H9 (cell line): ENCODE data around the gene OR51M1. TPM values are rescaled to one million over a fixed set of nuclear protein-coding genes. Genes with fewer than 3 reads are reported as not detected.

Experiments used
- DNase-seq: peaks from one replicate; pipeline ENCODE4 v3.0.0-alpha.2; 2017
- H2AFZ ChIP-seq: one replicate; pipeline ENCODE4 v1.6.1; 2013; ENCODE audit warnings: mild to moderate bottlenecking, low read length, control low read depth, moderate library complexity
- H2AK5ac ChIP-seq: 2 replicates; pipeline ENCODE4 v1.6.1; 2013; ENCODE audit warnings: low read length, control low read depth, mixed read lengths; ENCODE audit not compliant: insufficient read length
- H2BK120ac ChIP-seq: one replicate; pipeline ENCODE4 v1.6.1; 2013; ENCODE audit warnings: low read depth, mild to moderate bottlenecking, low read length, control low read depth, inconsistent platforms; ENCODE audit not compliant: poor library complexity, severe bottlenecking
- H2BK12ac ChIP-seq: 2 replicates; pipeline ENCODE4 v1.6.1; 2013; ENCODE audit warnings: low read length, control low read depth, mixed read lengths, low read depth; ENCODE audit not compliant: insufficient read length
- H2BK15ac ChIP-seq: 2 replicates; pipeline ENCODE4 v1.6.1; 2013; ENCODE audit warnings: low read depth, low read length, control low read depth
- H2BK20ac ChIP-seq: one replicate; pipeline ENCODE4 v1.6.1; 2013; ENCODE audit warnings: low read depth, mild to moderate bottlenecking, low read length, control low read depth, inconsistent platforms; ENCODE audit not compliant: poor library complexity, severe bottlenecking
- H2BK5ac ChIP-seq: 2 replicates; pipeline ENCODE4 v1.6.1; 2013; ENCODE audit warnings: low read length, control low read depth, mixed read lengths; ENCODE audit not compliant: insufficient read length
- H3K14ac ChIP-seq: 2 replicates; pipeline ENCODE4 v1.6.1; 2013; ENCODE audit warnings: low read length, control low read depth; ENCODE audit not compliant: insufficient read depth
- H3K18ac ChIP-seq: 2 replicates; pipeline ENCODE4 v1.6.1; 2013; ENCODE audit warnings: low read depth, mild to moderate bottlenecking, mixed read lengths, low read length, control low read depth; ENCODE audit not compliant: insufficient read length
- H3K23ac ChIP-seq: 2 replicates; pipeline ENCODE4 v1.6.1; 2013; ENCODE audit warnings: low read length, control low read depth, mixed read lengths, low read depth; ENCODE audit not compliant: insufficient read length
- H3K23me2 ChIP-seq: 2 replicates; pipeline ENCODE4 v1.6.1; 2013; ENCODE audit warnings: low read depth, mild to moderate bottlenecking, mixed read lengths, low read length, control low read depth; ENCODE audit not compliant: insufficient read length, poor library complexity, severe bottlenecking
- H3K27ac ChIP-seq: 2 replicates; pipeline ENCODE4 v1.5.1; 2013; ENCODE audit warnings: low read length, control low read depth, mixed read lengths, low read depth; ENCODE audit not compliant: insufficient read length
- H3K27me3 ChIP-seq: 2 replicates; pipeline ENCODE4 v1.6.1; 2013; ENCODE audit warnings: low read length, control low read depth, inconsistent platforms; ENCODE audit not compliant: insufficient read depth
- H3K4ac ChIP-seq: 2 replicates; pipeline ENCODE4 v1.6.1; 2013; ENCODE audit warnings: low read depth, mild to moderate bottlenecking, control low read depth, inconsistent platforms, low read length, moderate library complexity
- H3K4me1 ChIP-seq: 2 replicates; pipeline ENCODE4 v1.6.1; 2013; ENCODE audit warnings: low read length, control low read depth, inconsistent platforms; ENCODE audit not compliant: insufficient read depth
- H3K4me2 ChIP-seq: 2 replicates; pipeline ENCODE4 v1.6.1; 2013; ENCODE audit warnings: low read length, control low read depth, mixed read lengths; ENCODE audit not compliant: insufficient read length, insufficient read depth
- H3K56ac ChIP-seq: 2 replicates; pipeline ENCODE4 v1.6.1; 2013; ENCODE audit warnings: low read depth, mild to moderate bottlenecking, mixed read lengths, low read length, control low read depth; ENCODE audit not compliant: insufficient read length
- H3K79me1 ChIP-seq: 2 replicates; pipeline ENCODE4 v1.6.1; 2013; ENCODE audit warnings: low read depth, mild to moderate bottlenecking, moderate library complexity, low read length, control low read depth, inconsistent platforms; ENCODE audit not compliant: insufficient read depth, poor library complexity, severe bottlenecking
- H3K79me2 ChIP-seq: 2 replicates; pipeline ENCODE4 v1.6.1; 2013; ENCODE audit warnings: low read length, control low read depth, inconsistent platforms; ENCODE audit not compliant: insufficient read depth
- H3K9ac ChIP-seq: 2 replicates; pipeline ENCODE4 v1.6.1; 2013; ENCODE audit warnings: low read length, control low read depth, mixed read lengths; ENCODE audit not compliant: insufficient read length; ENCODE audit errors: extremely low read depth
- H3K9me3 ChIP-seq: one replicate; pipeline ENCODE4 v1.6.1; 2013; ENCODE audit warnings: low read depth, low read length, inconsistent platforms; ENCODE audit not compliant: control insufficient read depth
- H3T11ph ChIP-seq: one replicate; pipeline ENCODE4 v1.6.1; 2013; ENCODE audit warnings: mild to moderate bottlenecking, low read length, control low read depth, inconsistent platforms
- H4K20me1 ChIP-seq: one replicate; pipeline ENCODE4 v1.6.1; 2013; ENCODE audit not compliant: control insufficient read depth, insufficient read length, insufficient read depth
- H4K5ac ChIP-seq: 2 replicates; pipeline ENCODE4 v1.6.1; 2013; ENCODE audit warnings: low read depth, mild to moderate bottlenecking, mixed read lengths, low read length, control low read depth; ENCODE audit not compliant: insufficient read length
- H4K8ac ChIP-seq: replicated peaks from 2 replicates; pipeline ENCODE4 v1.6.1; 2013; ENCODE audit warnings: low read length, control low read depth, mixed read lengths, low read depth; ENCODE audit not compliant: insufficient read length
- H4K91ac ChIP-seq: 2 replicates; pipeline ENCODE4 v1.6.1; 2013; ENCODE audit warnings: low read depth, mild to moderate bottlenecking, moderate library complexity, mixed read lengths, low read length, control low read depth; ENCODE audit not compliant: insufficient read length
- H3K27ac Mint-ChIP-seq, 3 experiments: 2 replicates in 2 of 3; 3 replicates in 1 of 3; pipeline ENCODE4 v1.8.0; 2020 to 2021; ENCODE audit warnings: mixed read lengths in 3 of 3, mild to moderate bottlenecking in 1 of 3, moderate library complexity in 1 of 3
- H3K27me3 Mint-ChIP-seq: 2 replicates; pipeline ENCODE4 v1.8.0; 2021; ENCODE audit warnings: low read depth, mild to moderate bottlenecking, moderate library complexity, mixed read lengths
- H3K36me3 Mint-ChIP-seq, 3 experiments: 2 replicates in 2 of 3; 3 replicates in 1 of 3; pipeline ENCODE4 v1.8.0; 2020 to 2021; ENCODE audit warnings: low read depth in 3 of 3, mixed read lengths in 3 of 3; ENCODE audit not compliant: insufficient read depth in 1 of 3
- H3K4me1 Mint-ChIP-seq, 2 experiments: 2 replicates each; pipeline ENCODE4 v1.8.0; 2020; ENCODE audit warnings: mixed read lengths in 2 of 2
- H3K4me3 Mint-ChIP-seq, 2 experiments: 2 replicates in 1 of 2; 3 replicates in 1 of 2; pipeline ENCODE4 v1.8.0; 2020 to 2021; ENCODE audit warnings: mild to moderate bottlenecking in 2 of 2, mixed read lengths in 2 of 2, moderate library complexity in 1 of 2
- H3K9me3 Mint-ChIP-seq, 2 experiments: 2 replicates in 1 of 2; 3 replicates in 1 of 2; pipeline ENCODE4 v1.8.0; 2020; ENCODE audit warnings: mild to moderate bottlenecking in 2 of 2, mixed read lengths in 2 of 2, moderate library complexity in 1 of 2
- WGBS: extraction: QIAGEN DNeasy Blood & Tissue Kit; methylation state at CpG from one replicate; pipeline ENCODE4 v1.1.7; 2013; ENCODE audit warnings: missing lambda C conversion rate, low lambda C conversion rate, mixed read lengths; ENCODE audit not compliant: insufficient read length; ENCODE audit errors: extremely low coverage; 5-methylcytosine and 5-hydroxymethylcytosine counted together
- total RNA-seq: library from RNA; stranded (reverse); gene quantifications from 2 replicates; pipeline ENCODE4 v1.2.1, GENCODE V29; 2021
- TF ChIP-seq, protein P1 (sequence below): fragments of 200-600 bp; sonication (generic); conservative IDR thresholded peaks from 3 replicates; pipeline ENCODE4 v1.8.0; 2021; ENCODE audit warnings: antibody characterized with exemption, mild to moderate bottlenecking

Gene OR51M1
- total RNA-seq, 1 experiment from 2014 or later: not detected

DNA sequence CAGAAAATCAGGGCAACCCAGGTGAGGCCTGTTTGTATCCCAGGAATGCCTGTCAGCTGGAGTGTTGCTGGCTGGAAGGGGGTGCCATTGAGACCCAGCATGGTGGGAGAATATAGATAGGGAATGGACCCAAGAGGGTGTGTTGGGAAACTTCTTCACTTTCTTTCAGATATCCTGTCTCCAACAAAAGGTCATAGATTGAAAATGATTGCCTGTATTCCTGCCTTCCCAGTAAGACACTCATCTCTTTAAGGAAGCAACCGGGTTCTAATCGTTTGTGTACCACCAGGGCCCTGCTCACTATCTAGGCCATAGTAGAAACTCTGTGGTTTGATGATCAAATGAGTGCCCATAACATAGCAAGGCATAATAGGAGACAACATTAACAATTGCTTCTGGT is 57.8 kb downstream of the OR51M1 start, which contains the start of gene OR51I1:
Gene OR51I1 (minus strand): TSS at position 101 of the 400 bp plus-strand sequence. CDS start 0 bp downstream, at position 101.
- Histone ChIP-seq H2BK12ac (no peak within 1 kb of the TSS), H3K4me2 (no peak within 1 kb of the TSS), H4K91ac (no peak within 1 kb of the TSS), H3K4ac (no peak within 1 kb of the TSS), H3K18ac (no peak within 1 kb of the TSS), H2AFZ (no peak within 1 kb of the TSS), H2BK120ac (no peak within 1 kb of the TSS), H3K56ac (no peak within 1 kb of the TSS), H2BK15ac (no peak within 1 kb of the TSS), H3K23ac (no peak within 1 kb of the TSS), H3K9ac (no peak within 1 kb of the TSS), H2BK5ac (no peak within 1 kb of the TSS), H3K9me3 (no peaks in the 10 kb centered on the region), H3K23me2 (no peaks in the 10 kb centered on the region), H4K20me1 (no peaks in the 10 kb centered on the region), H4K5ac (no peak within 1 kb of the TSS), H2BK20ac (no peak within 1 kb of the TSS), H3K27ac (no peak within 1 kb of the TSS), H3K79me2 (no peaks in the 10 kb centered on the region), H3T11ph (no peak within 1 kb of the TSS), H3K4me1 (no peaks in the 10 kb centered on the region), H2AK5ac (no peak within 1 kb of the TSS), H3K79me1 (no peaks in the 10 kb centered on the region), H3K27me3 (no peaks in the 10 kb centered on the region), H4K8ac (no peak within 1 kb of the TSS), H3K14ac (no peak within 1 kb of the TSS)
- no peak for DNase-seq
- Mint-ChIP-seq H3K4me1 (no peaks in the 10 kb centered on the region), H3K27ac (no peak within 1 kb of the TSS), H3K9me3 (peaks cover 0 to 2% of the 10 kb centered on the region in 2 experiments; a peak in 1 of 5 replicates), H3K36me3 (no peaks in the 10 kb centered on the region), H3K27me3 (no peaks in the 10 kb centered on the region), H3K4me3 (no peak within 1 kb of the TSS)
- TF ChIP-seq, protein P1, sequence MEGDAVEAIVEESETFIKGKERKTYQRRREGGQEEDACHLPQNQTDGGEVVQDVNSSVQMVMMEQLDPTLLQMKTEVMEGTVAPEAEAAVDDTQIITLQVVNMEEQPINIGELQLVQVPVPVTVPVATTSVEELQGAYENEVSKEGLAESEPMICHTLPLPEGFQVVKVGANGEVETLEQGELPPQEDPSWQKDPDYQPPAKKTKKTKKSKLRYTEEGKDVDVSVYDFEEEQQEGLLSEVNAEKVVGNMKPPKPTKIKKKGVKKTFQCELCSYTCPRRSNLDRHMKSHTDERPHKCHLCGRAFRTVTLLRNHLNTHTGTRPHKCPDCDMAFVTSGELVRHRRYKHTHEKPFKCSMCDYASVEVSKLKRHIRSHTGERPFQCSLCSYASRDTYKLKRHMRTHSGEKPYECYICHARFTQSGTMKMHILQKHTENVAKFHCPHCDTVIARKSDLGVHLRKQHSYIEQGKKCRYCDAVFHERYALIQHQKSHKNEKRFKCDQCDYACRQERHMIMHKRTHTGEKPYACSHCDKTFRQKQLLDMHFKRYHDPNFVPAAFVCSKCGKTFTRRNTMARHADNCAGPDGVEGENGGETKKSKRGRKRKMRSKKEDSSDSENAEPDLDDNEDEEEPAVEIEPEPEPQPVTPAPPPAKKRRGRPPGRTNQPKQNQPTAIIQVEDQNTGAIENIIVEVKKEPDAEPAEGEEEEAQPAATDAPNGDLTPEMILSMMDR: no peak
- WGBS: no CpG with 5 or more reads among the region's 2 CpGs

Other genes starting within 250 kb of the OR51M1 start
- not detected in 2 replicates for gene OR52A5, start 245.5 kb upstream of the OR51M1 start, total RNA-seq
- gene OR52A1, start 229.1 kb upstream of the OR51M1 start, total RNA-seq: 0.09 and 0.42 TPM in 2 replicates
- not detected in 2 replicates for gene OR51V1, start 183.1 kb upstream of the OR51M1 start, total RNA-seq
- not detected in 2 replicates for gene HBB, start 156.7 kb upstream of the OR51M1 start, total RNA-seq
- not detected in 2 replicates for gene HBD, start 149.3 kb upstream of the OR51M1 start, total RNA-seq
- gene HBG1, start 134.0 kb upstream of the OR51M1 start, total RNA-seq: not detected in 2 replicates
- not detected in 2 replicates for gene HBG2, start 129.0 kb upstream of the OR51M1 start, total RNA-seq
- gene HBE1, start 113.9 kb upstream of the OR51M1 start, total RNA-seq: not detected in 2 replicates
- gene OR51B4, start 81.9 kb upstream of the OR51M1 start, total RNA-seq: not detected in 2 replicates
- gene OR51B2, start 59.5 kb upstream of the OR51M1 start, total RNA-seq: not detected in 2 replicates
- not detected in 2 replicates for gene OR51B5, start 40.3 kb upstream of the OR51M1 start, total RNA-seq
- not detected in 2 replicates for gene OR51B6, start 32.3 kb upstream of the OR51M1 start, total RNA-seq
- gene OR51Q1, start 38.3 kb downstream of the OR51M1 start, total RNA-seq: not detected in 2 replicates
- not detected in 2 replicates for gene OR51I1, start 57.7 kb downstream of the OR51M1 start, total RNA-seq
- not detected in 2 replicates for gene OR51I2, start 65.5 kb downstream of the OR51M1 start, total RNA-seq
- gene OR52D1, start 104.9 kb downstream of the OR51M1 start, total RNA-seq: not detected in 2 replicates
- gene UBQLN3, start 126.1 kb downstream of the OR51M1 start, total RNA-seq: not detected in 2 replicates
- gene UBQLNL, start 132.9 kb downstream of the OR51M1 start, total RNA-seq: not detected in 2 replicates
- gene OR52H1, start 164.7 kb downstream of the OR51M1 start, total RNA-seq: not detected in 2 replicates
- gene OR52B6, start 197.1 kb downstream of the OR51M1 start, total RNA-seq: not detected in 2 replicates
- 14.1 and 17.9 TPM in 2 replicates for gene TRIM6, start 212.8 kb downstream of the OR51M1 start, total RNA-seq
- gene TRIM34, start 241.2 kb downstream of the OR51M1 start, total RNA-seq: 0.35 and 0.59 TPM in 2 replicates